CD4-positive, alpha-beta T cell treated with Interleukin-6 for 4 hours (primary cell): ENCODE data around the gene COL19A1.
"Not testable (repeated sequence)": the region's sequence is repeated elsewhere in the genome, so short reads cannot be mapped to it uniquely, and the experiment has no call there.

Experiments used
- DNase-seq: peaks from one replicate; pipeline ENCODE4 v3.0.0-alpha.2; 2020; ENCODE audit warnings: mixed read lengths

Gene COL19A1

DNA sequence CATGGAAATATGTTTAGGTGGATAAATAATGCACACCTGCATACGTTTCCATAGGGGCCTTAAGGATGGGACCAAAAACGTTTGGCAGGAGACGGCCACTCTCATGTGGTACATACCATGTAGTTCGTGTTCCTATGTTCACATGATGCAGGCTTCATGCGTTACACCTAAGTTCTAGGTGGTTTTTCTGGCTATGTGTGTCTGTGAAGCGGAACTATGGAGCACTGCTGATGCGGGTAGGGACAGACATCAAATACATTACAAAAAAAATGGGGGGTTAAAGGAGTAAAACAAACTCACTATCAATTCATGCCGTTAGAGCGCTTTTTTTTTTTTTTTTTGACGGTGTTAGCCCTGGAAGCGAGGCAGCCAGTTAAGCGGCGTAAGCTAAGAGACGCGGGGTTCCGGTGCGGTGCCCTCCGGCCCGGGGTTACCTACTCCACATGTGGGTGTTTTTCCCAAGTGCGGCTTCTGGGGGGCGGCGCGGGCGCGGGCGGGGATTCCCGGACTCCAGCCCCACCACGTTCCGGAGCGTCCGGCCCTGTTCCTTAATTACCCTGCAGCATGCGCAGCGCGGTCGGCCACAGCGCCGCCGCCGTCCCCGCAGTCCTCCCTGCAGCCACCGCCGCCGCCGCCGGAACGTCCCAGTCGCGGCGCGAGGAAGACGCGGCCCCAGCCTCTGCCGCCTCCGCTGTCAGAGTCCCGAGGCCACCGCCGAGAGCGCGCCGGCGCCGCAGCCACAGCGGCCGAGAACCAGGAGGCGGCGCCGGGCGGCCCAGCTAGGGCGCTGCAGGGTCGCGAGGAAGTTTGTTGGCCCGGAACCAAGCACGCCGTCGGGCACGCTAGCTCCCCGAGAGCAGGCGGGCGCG, 648 bp downstream of the COL19A1 start:
- DNase-seq, result peak; percentile 74

DNA sequence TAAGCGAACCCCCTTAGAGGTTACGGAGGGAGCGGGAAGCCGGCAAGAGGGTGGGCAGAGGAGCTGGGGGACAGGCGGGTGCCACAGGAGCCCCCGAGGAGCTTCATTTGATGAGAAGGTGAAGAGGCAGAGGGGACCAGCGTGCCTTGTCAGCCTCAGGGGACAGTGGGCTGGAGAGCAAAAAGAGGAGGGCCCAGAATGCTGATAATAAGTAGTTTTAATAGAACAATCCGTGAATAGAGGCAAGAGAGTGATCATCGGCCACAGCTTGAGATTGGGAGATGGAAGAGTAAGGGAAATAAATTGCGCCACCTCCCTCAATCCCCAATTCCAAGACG, 1.3 kb downstream of the COL19A1 start:
- DNase-seq, result no peak

DNA sequence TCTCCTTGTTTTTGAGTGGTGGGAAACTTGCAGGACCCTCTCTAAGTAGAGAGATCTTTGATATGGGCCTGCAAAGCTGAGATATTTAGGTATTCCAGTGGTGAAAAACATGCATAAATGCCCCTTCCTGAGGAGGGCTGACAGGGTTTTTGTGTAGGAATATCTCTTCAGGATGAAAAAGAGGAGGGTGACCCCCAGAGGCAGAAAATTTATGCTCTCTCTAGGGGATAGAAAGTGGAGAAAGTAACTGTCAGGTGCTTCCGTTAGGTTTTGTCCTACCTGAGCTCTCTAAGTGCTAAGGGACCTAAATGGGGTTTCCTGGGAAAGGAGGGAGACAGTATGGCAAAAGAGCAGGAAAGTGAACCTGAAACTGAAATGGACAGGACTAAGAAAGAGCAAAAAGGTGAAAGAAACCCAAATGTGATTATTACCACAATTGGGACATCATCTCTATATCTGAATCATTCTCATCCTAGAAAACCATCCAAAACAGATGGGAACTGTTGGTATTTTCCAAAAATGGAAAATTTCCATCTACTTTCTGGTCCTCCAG, 2.0 kb downstream of the COL19A1 start:
- no peak for DNase-seq

DNA sequence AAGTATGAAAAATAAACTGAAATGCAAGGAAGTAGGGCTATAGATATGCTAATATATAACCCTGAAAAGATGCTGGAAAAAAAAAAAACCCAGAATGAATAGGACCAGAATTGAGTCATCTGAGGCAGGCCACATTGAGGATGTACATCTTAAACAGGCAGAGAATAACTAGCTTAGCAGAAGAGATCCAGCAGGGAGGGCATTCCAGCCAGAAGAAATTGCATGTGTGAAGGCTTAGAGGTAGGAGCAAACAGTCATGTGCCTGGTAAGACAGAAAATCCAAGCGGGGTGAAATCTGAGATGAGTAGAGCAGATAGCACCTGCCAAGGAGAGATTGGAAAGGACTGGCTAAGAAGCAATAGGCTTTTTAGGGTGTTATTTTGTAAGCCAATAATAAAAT, 2.6 kb downstream of the COL19A1 start:
- no peak for DNase-seq

DNA sequence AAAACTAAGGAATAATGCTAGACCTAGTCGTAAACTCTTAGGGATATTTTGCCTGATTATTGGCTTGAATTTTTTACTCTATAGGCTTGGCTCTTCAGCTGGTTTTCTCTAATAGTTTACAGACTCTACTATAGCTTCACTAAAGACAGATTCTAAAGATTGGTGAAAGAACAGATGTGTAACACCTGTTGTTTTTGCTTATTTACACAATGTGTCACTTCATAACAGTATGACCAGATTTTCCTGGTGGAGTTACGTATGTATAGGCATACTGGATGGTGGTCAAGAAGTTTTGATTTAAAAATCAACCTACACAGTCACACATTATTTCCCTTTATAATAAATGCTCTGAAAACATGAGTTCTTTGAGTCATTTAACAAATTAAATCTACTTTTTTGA, 4.8 kb downstream of the COL19A1 start:
- no peak for DNase-seq

DNA sequence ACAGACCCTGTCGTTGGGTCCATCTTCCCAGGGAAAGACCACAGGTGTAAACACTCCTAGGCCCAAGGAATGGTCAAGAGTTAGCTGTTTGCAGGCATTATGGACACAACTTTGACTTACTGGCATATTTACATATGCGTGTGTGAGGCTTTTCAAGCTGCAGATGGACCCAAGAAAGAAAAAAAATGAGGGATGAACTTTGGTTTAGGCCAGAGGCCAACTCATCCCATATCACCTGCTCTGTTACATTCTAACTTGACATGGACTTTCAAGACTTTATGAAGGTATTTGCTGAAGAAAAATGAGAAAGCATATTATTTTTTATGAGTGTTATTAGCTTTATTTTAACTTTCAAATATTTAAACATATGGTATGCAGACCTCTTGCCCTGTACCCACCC, 6.9 kb downstream of the COL19A1 start:
- no peak for DNase-seq

DNA sequence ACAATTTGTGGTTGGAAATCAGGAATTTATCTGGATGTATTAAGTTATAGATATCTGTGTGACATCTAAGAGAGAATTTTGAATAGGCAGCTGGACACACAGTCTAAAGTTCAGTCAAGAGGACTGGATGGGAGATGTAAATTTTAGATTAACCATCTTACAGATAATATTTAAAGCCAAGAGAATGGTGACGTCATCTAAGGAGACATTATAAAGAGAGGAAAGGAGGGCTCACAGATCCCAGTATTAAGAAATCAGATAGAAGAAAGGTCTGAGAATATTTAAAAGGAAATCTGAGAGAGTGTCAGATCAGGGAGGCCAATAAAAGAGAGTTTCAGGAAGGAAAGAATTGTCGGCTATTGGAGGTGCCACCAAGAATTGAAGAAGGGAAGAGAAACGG, 9.4 kb downstream of the COL19A1 start:
- DNase-seq, result no peak

DNA sequence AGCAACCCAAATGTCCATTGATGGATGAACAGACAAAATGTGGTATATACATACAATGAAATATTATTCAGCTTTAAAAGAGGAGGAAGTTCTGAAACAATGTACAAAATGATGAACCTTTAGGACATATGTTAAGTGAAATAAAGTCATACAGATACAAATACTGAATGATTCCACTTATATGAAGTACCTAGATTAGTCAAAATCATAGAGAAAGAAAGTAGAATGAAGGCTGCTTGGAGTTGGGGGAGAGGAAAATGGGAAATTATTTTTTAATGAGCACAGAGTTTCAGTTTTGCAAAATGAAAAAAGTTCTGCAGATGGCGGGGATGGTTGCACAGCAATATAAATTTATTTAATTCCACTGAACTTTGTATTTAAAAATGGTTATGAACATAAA, 12.4 kb downstream of the COL19A1 start:
- no peak for DNase-seq

DNA sequence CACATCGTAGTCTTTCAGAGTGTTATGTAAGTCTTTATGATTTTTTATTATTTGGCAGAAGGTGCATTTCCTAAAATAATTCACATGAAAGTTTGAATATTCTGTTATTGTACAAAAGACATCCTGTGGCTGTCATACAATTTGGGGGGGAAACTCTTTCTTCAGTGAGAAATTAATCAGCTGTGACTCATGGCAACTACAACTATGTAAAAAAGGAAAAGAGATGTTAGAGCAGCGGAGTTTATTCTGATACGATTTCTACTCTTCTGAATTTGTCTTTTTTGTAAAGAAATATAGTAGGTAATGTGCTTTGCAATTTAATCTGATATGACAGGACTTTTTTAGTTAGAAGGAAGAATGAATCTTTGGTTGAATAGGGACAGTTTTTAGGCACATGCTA, 14.2 kb downstream of the COL19A1 start:
- no peak for DNase-seq

DNA sequence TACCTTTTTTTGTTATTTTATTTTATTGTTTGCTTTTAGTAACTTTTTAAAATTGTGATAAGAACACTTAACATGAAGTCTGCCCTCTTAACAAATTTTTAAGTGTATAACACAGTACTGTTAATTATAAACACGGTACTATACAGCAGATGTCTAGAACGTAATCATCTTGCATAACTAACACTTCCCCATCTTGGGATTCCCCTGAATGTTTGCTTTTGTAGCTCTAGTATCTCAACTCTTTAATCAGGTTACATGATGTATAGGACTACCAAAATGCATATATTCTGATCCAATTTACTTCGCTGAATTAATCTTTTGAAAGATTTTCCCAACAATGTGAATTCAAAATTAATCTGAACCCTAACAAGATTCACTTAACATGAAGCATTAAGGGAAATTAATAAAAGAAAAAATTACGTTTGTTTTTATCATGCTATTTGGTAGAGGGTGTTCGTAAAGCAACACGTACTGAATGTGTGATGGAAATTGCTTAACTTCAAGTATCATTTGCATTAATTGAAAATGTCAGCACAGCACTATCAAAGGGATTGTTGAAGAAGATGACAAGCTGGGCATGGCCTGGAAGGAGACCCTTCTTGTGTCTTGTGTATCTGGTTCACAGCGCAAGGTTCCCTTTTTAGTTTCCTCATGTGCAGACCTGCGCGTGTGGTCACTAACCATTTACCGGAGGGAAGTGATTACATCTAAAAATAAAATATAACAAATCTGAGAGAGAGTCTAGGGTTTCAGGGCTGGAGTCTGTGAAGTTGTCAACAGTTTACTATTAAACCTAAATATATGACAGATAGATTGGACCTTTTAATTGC, 15.2 kb downstream of the COL19A1 start:
- no peak for DNase-seq

DNA sequence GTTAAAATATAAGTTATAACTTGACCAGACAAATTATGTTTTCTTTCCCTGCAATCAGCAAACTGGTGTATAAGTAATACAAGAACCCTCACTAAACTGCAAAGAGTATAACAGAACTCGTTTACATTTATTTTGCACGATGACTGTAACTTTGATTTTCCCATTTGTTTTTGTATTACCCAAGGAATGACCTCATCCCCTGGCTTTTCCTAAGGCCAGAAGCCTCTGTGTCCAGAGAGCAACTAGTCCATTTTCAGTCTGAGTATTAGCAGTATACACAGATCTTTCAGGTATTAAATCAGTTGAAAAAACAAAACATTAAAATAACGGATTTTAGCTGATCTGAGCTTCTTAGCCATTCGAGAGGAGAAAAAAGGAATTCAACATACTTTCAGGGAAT, 17.2 kb downstream of the COL19A1 start:
- DNase-seq, result no peak

DNA sequence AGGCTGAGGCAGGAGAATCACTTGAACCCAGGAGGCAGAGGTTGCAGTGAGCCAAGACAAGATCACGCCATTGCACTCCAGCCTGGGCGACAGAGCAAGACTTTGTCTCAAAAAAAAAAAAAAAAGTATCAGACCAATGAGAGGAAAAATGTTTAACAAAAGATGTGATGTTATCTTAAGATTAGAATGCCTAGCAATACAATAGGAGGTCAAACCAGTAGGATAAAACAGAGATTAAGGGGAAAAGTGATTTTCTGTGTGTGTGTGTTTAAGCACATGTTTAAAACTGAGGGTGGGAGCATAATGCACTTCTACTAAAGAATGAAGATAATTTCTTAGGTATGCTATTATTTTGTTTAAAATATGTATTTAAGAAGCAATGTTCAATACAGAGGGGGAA, 17.9 kb downstream of the COL19A1 start:
- DNase-seq, result no peak

DNA sequence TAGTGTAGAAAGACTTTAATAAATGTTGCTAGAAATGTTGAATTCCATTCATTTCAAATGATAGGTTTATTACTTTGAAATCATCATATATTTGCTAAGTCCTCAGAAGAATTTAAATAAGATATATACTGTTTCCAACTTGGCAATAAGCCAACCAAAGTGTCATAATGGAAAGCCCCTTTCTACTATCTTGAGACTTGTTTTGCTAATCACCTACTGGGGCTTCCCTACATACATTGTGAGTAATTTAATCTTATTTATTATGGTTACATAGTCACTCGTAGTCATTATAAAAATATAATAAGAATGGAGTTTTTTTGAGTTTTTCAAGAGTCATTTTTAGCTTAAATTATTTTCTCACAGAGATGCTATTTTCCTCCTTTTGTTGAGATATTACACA, 20.7 kb downstream of the COL19A1 start:
- no peak for DNase-seq

DNA sequence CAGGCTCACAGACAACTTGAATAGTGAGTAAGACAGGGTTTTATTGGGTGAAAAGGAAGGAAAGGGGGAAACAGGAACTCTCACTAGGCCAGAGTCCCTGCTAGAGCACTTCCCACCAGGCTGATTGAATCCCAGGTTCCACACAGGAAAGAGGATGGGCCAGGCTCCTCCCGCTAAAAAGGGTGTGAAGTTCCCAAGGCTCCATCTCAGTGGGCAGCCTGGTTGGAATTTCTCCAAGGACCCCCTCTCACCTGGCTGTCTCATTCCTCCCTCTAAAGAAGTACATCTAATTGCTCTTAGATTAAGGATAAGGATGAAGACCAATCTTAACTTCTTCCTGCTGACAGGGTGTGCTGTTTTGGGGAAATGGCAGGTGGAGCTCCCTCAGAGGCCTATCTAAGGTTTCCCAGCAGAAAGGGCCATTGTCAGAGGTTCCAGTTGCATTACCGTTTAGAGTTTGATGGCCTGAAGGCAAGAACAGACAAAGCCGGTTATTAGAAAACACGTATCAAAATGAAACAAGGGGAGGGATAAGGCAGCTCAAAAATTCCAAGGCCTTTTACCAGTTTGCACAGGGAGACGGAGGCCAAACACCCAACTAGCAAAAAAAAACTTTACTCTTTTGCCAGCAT, 21.5 kb downstream of the COL19A1 start:
- DNase-seq, result no peak

DNA sequence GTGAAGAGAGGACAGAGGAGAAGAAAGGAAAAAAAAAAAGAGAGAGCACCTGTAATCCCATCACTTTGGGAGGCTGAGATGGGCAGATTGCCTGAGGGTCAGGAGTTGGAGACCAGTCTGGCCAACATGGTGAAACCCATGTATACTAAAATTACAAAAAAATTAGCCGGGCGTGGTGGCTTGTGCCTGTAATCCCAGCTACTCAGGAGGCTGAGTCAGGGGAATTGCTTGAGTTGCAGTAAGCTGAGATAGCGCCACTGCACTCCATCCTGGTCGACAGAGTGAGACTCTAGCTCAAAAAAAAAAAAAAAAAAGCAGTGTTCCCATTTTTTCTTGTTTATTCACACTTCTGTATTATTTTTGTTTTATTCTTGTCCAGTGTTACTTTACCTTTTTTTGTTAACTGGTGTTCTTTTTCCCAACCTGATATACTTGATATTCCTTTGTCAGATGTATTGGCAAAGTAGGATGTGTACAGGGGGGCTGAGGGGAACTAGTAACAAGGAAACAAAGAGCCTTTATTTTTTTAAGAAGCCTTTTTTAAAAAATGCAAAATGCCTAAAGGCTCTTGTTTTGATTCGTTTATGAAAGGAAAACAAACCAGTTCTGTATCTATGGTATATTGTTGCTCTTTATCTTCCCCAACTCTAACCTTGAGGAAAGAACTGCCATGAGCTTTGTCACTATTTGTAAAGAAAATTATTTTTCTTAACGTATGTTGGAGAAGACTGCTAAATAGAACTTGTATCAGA, 22.3 kb downstream of the COL19A1 start:
- no peak for DNase-seq

DNA sequence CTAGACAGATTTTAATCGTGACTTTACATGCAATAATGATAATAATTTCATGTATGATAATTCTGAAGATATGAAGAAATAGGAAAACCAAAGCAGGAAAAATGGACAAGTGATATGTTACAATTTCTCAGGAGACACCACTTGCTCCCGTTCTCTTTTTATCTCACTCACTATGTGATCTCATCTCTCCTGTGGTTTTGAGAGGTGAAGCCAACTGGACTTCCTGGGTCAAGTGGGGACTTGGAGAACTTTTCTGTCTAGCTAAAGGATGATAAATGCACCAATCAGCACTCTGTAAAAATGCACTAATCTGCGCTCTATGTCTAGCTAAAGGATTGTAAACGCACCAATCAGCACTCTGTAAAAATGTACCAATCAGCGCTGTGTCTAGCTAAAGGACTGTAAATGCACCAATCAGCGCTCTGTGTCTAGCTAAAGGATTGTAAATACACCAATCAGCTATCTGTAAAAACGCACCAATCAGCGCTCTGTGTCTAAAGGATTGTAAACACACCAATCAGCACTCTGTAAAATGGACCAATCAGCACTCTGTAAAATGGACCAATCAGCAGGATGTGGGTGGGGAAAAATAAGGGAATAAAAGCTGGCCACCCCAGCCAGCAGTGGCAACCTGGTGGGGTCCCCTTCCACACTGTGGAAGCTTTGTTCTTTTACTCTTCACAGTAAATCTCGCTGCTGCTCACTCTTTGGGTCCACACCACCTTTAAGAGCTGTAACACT, 23.0 kb downstream of the COL19A1 start:
- not testable (repeated sequence) for DNase-seq

DNA sequence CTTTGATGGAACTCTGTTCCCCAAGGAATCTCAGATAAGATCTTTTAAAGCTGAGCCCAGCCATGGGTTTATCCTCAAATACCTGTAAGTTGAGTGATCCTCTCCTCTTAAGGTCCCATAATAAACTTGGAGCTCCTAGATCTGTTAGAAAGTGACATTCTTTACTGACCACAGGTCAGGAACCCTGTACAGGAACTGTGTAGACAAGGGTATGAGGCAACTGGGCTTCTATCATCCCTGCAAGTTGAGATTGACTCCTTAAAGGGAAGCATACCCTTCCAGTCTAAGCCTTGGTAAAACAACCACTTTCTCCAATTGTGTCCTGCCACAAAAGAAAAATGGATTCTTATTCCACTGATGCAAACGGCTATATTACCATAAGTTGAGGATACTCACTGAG, 26.2 kb downstream of the COL19A1 start:
- DNase-seq, result not testable (repeated sequence)

DNA sequence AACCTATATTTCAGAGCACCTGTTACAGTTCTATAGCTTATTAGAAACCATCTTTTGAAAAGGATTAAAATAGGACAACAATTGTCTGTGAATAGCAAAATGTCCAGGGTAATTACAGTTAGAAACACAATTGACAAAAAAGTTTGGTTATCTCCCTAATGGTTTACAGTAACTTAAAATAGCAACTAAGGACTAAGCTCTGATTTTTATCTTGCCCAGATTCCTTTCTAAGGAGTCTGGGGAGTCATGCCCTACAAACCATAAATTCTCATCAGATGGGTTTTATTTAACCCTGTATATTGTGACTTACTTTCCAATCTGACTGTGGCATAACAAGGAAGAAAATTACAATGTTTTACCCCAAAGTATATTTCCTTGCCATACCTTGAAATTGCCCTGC, 26.9 kb downstream of the COL19A1 start:
- DNase-seq, result not testable (repeated sequence)

DNA sequence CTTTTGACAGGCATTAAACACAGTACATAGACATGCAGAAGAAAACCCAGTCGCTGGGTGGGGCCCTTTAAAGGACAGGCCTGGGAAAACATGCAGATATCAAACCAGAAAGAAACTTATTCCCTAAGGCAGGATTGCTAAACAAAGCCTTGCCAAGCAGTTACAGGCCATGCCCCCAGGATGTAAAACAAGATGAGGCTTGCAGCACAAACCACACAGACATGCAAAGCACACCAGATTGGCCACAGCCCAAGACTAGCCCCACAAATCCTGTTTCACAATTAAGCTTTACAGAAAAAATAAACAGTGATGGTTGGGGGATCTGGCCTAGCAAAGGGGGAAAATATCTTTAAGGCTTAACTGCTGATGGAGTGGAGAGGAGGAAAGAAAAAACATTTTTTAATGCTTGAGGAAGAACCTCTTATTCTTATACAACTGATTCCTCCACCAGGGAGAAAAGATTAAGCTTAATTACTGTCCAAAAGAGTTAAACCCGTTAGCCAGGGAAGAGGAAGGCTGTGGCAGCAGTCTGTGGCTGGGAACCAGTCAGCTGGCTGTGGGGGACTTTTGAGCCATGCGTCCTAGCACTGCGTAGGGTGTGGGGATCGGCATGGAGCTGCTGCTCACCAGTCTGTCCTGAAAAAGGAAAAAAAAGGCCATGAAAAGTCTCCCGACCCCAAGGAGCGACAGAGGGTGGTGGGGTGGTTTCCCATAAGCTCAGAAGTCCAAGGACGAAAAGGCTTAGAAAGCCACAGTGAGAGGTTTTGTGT, 28.4 kb downstream of the COL19A1 start:
- DNase-seq, result no peak

DNA sequence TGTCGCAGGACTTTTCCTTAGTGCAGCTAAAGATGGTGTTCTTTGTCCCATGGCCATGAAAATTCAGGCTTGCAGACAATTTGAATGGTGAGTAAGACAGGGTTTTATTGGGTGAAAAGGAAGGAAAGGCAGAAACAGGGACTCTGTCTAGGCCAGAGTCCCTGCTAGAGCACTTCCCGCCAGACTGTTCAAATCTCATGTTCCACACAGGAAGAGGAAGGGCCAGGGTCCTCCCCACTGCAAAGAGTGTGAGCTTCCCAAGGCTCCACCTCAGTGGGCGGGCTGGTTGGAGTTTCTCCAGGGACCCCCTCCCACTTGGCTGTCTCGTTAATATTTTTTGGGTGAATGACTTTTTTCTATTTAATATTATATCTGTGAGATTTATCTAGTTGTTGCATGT, 29.0 kb downstream of the COL19A1 start:
- DNase-seq, result no peak

DNA sequence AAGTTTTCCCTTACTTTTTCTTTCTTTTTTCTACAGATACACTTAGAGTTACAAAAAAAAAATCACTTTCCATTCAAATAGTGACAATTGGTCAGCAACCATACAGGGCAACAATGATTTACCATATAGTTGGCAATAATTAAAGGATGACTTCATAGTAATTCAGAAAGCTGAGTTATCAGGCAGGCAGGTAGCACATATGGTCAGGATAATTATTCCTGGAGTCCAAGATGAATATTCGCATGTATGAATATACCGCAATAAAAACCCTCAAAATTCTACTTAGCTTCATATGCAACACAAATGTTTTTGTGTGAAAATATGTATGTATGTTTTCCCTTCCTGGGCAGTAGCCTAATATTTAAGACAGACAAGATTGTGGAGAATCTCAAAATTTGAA, 34.5 kb downstream of the COL19A1 start:
- DNase-seq, result no peak
